Hepatocyte (in vitro differentiated cells): Measurements from ENCODE around the gene C6orf136.

ENCODE experiments used
- EZH2 ChIP-seq: fragments of 200-600 bp; sonication (generic); IDR thresholded peaks from 2 replicates; pipeline ENCODE4 v1.6.1; 2016; ENCODE audit warnings: antibody characterized with exemption, mild to moderate bottlenecking, borderline replicate concordance
- TF ChIP-seq, protein P1 (sequence below): fragments of 200-600 bp; sonication (generic); IDR thresholded peaks from 2 replicates; pipeline ENCODE4 v1.5.1; 2016; ENCODE audit warnings: antibody characterized with exemption, mild to moderate bottlenecking; ENCODE audit not compliant: poor library complexity

DNA sequence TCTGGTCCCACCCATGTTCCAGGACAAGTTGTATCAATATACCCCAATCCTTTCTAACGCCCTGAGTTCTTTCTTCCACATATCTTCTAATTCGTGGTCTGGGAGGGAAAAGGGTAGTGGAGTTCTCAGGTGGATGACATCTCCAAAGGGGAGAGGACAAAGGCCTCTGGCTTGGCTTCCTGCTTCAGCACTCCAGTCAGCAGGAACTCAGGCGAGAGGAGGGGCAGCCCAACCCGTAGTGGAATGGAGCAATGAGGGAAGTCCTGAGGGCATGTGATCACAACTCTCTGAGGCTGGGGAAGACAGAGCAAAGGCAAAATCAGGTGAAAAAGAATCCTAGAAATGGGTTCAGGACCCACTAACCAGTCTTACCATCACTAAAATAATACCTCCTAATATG lies 53.4 kb downstream of the C6orf136 start:
- TF ChIP-seq, protein P1, sequence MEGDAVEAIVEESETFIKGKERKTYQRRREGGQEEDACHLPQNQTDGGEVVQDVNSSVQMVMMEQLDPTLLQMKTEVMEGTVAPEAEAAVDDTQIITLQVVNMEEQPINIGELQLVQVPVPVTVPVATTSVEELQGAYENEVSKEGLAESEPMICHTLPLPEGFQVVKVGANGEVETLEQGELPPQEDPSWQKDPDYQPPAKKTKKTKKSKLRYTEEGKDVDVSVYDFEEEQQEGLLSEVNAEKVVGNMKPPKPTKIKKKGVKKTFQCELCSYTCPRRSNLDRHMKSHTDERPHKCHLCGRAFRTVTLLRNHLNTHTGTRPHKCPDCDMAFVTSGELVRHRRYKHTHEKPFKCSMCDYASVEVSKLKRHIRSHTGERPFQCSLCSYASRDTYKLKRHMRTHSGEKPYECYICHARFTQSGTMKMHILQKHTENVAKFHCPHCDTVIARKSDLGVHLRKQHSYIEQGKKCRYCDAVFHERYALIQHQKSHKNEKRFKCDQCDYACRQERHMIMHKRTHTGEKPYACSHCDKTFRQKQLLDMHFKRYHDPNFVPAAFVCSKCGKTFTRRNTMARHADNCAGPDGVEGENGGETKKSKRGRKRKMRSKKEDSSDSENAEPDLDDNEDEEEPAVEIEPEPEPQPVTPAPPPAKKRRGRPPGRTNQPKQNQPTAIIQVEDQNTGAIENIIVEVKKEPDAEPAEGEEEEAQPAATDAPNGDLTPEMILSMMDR: no peak
- no peak for TF ChIP-seq EZH2
